ENCODE measurements around the gene PARK7.

PARK7 gene

DNA sequence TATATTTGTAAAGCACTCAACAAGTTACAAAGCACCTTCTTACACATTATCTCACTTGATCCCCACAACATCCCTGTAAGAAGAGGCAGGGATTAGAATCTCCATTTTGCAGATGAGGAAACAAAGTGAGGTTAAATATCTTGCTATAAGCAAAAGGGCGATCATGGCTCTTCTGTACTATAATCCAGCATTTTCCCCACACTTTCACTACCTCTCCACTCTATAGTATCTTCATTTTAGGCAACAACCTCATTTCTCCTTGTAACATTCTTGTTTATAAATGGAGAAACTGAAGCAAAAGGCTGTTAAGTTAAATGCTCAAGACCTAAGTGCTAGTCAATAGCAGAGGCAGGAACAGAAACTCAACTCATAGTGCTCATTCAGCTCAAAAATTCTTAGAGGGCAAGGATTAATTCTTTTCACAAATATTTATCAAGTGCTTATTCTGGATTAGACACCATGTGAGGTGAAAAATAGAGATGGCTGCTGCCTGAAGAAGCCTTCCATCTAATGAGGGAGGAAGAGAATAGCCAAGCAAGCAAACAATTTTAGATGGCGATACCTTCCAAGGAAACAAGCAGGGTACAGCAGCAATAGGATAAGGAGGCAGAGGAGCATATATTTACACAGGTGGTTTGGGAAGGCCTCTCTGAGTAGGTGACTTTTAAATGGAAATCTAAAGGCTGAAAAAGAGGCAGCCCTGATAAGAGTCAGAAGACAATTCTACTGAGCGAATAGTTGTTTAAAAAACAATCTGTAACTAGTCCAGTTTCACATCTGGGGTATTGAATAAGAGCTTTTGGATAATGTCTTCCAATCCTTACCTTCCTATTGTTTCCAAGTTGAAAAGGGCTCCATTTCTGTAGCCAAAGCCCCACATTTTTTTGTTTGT lies 61.1 kb downstream of the PARK7 start:
- Mint-ChIP-seq H3K9me3 (no peaks in the 10 kb centered on the region), H3K27me3 (ENCODE audit: low read depth, poor library complexity) (peaks cover 6% of the 10 kb centered on the region), H3K36me3 (ENCODE audit: low read depth) (no peaks in the 10 kb centered on the region), H3K4me3 (peak overlapping the region; percentile 92), H3K4me1 (peaks cover 85% of the 10 kb centered on the region), H3K27ac (peak overlapping the region; percentile 43)
- DNase-seq: no peak
- TF ChIP-seq, protein P1, sequence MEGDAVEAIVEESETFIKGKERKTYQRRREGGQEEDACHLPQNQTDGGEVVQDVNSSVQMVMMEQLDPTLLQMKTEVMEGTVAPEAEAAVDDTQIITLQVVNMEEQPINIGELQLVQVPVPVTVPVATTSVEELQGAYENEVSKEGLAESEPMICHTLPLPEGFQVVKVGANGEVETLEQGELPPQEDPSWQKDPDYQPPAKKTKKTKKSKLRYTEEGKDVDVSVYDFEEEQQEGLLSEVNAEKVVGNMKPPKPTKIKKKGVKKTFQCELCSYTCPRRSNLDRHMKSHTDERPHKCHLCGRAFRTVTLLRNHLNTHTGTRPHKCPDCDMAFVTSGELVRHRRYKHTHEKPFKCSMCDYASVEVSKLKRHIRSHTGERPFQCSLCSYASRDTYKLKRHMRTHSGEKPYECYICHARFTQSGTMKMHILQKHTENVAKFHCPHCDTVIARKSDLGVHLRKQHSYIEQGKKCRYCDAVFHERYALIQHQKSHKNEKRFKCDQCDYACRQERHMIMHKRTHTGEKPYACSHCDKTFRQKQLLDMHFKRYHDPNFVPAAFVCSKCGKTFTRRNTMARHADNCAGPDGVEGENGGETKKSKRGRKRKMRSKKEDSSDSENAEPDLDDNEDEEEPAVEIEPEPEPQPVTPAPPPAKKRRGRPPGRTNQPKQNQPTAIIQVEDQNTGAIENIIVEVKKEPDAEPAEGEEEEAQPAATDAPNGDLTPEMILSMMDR (IDR thresholded peaks at IDR 0.05): no peak

DNA sequence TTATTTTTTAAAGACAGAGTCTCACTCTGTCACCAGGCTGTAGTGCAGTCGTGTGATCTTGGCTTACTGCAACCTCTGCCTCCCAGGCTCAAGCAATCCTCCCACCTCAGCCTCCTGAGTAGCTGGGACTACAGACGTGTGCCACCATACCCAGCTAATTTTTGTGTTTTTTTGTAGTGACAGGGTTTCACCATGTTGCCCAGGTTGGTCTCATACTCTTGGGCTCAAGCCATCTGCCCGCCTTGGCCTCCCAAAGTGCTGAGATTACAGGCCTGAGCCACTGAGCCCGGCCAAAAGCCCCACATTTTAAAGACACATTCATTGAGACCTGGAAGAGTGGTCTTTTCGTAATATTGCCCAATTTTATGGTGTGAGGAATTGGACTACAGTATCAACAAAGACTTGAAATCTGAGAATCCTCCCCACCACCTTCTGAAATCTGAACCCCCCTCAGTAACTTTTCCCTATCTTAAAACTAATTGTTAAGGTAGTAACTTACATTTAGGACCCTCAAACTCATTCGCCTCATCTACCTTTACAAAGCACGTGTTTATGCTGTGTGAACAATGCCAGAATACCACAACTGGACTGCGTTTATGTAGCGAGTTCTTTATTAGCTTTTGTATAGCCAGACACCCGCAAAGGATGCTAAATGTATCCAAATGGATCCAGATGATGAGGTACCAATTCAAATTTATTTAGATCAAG lies 61.9 kb downstream of the PARK7 start:
- TF ChIP-seq, protein P1 (IDR thresholded peaks at IDR 0.05): no peak
- H3K4me1 Mint-ChIP-seq: peaks cover 85% of the 10 kb centered on the region
- H3K4me3 Mint-ChIP-seq: peak overlapping the region; percentile 92
- H3K9me3 Mint-ChIP-seq: no peaks in the 10 kb centered on the region
- no peak for DNase-seq
- peaks cover 6% of the 10 kb centered on the region for H3K27me3 Mint-ChIP-seq (ENCODE audit: low read depth, poor library complexity)
- peak overlapping the region; percentile 84 for H3K27ac Mint-ChIP-seq
- H3K36me3 Mint-ChIP-seq (ENCODE audit: low read depth): no peaks in the 10 kb centered on the region

DNA sequence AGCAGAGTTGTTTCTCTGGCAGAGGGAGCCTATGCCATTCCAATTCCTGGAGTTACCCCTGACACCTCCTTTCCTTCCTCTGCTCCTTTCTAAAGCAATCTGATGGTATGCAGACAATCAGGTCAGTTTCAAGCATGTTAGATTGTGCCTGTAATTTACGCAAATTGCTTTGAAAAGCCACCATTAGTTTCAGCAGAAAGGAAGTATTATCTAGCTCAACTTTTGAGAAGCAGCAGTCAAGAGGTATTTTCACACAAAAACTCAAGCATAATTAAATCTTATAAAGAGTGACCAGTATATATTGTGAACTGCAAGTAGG lies 62.4 kb downstream of the PARK7 start:
- Mint-ChIP-seq H3K27ac (no peak overlapping the region), H3K4me3 (peak overlapping the region; percentile 92)

DNA sequence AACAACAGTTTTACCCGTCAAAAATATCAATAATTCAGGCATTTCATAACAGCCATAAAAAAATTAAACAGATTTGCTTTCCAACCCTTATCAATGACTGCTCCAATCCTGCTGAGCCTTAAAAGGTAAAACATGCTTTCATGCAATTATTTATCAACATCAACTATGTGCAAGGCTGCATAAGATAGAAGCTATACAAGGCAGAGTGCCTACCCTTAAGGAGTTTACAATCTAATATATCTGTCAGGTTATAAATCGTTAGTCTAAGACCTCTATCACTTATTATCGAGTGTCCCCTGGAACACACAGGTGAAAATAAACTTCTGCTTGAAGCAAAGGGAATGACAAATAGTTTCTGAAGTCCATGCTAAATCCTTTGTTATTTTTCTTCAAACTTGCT lies 62.8 kb downstream of the PARK7 start:
- Mint-ChIP-seq H3K27me3 (ENCODE audit: low read depth, poor library complexity) (peaks cover 6% of the 10 kb centered on the region), H3K27ac (no peak overlapping the region), H3K36me3 (ENCODE audit: low read depth) (no peaks in the 10 kb centered on the region), H3K9me3 (no peaks in the 10 kb centered on the region), H3K4me3 (peak overlapping the region; percentile 92), H3K4me1 (peaks cover 78% of the 10 kb centered on the region)
- no peak for DNase-seq
- TF ChIP-seq, protein P1 (IDR thresholded peaks at IDR 0.05): no peak

More for the DNA sequence above, 62.4 kb downstream of the PARK7 start:
- TF ChIP-seq, protein P1 (IDR thresholded peaks at IDR 0.05): no peak
- Mint-ChIP-seq H3K36me3 (ENCODE audit: low read depth) (no peaks in the 10 kb centered on the region), H3K27me3 (ENCODE audit: low read depth, poor library complexity) (peaks cover 6% of the 10 kb centered on the region), H3K9me3 (no peaks in the 10 kb centered on the region), H3K4me1 (peaks cover 81% of the 10 kb centered on the region)
- no peak for DNase-seq

DNA sequence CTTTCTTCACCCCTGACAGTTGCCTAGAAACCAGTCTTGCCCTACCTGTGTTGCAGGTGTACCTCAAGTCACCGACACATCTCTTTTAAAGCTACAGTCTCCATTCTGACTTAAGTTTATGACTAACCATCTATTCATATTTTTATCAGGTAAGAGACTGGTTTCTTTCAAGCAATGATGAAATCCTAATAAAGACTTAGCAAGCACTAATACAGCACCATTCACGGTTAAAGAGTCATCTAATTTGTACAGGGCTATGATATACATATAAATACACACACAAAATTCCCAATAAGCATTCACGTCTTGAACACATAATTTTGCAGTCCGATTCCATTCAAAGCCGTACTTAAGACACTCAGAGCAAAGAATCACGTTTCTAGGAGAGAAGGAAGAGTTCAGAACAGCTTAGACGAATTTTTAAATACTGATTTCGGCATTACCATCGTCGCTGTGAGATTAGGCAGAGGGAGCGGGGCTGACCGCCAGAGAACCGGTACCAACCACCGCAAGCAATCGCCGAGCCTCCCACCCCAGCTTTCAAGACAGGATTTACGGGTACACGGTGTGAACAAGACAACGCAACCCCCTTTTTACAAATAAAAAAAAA lies 63.7 kb downstream of the PARK7 start:
- Mint-ChIP-seq H3K4me3 (peak overlapping the region; percentile 92), H3K27me3 (ENCODE audit: low read depth, poor library complexity) (peaks cover 10% of the 10 kb centered on the region), H3K9me3 (no peaks in the 10 kb centered on the region), H3K27ac (peak overlapping the region; percentile 30), H3K36me3 (ENCODE audit: low read depth) (no peaks in the 10 kb centered on the region), H3K4me1 (peaks cover 69% of the 10 kb centered on the region)
- DNase-seq: no peak
- TF ChIP-seq, protein P1 (IDR thresholded peaks at IDR 0.05): no peak

Data from nephron progenitor cell (in vitro differentiated cells).